GM13976 (cell line): ENCODE data around the gene LRRC38.

Experiments
- DNase-seq: peaks from one replicate; pipeline ENCODE4 v3.0.0; 2012; ENCODE audit warnings: low spot score
- in situ Hi-C: fragments of 300-500 bp; cut with MboI; formaldehyde crosslinking; loops from one replicate; pipeline ENCODE4 v1.12.0; 2022; ENCODE audit warnings: low sequenced_read_pairs, mixed read lengths, inconsistent platforms; ENCODE audit not compliant: unreplicated experiment
- TF ChIP-seq, protein P1 (sequence below): IDR thresholded peaks from 2 replicates; pipeline ENCODE4 v1.5.1; 2012; ENCODE audit warnings: borderline replicate concordance, mild to moderate bottlenecking; ENCODE audit not compliant: insufficient read depth; ENCODE audit errors: extremely low read depth, missing control alignments, control extremely low read depth

The LRRC38 gene

DNA sequence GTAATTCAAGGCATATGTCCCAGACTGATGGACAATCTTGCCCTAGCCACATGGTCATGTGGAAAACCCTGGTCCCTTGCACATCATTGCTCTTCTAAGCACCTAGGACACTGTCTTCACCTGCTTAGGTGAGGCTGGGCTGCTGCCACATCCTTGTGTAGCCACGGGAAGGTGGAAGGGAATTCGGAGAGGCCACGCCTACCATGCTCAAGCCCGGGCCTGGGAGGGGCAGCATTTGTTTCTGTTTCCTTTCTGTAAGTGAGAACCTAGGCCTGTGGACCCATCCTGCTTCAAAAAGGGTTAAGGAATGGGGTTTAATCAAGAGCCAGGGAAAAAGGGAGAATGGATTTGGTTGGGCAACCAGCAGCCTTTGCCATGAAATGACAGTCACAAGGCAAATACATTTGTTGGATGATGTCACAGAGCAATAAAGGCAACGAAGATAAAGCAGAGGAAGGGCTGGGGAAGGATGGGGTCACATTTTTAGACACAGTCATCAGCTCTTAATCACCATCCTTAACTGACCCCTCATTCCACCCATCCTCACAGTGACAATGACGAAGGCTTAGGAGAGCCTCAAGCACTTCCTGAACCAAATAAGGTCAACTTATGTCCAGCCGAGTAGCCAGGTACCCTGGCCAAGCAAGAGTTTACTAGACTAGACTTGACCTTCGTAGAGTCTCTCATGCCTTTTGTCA lies 10.1 kb upstream of the LRRC38 start:
- no peak for DNase-seq
- TF ChIP-seq, protein P1, sequence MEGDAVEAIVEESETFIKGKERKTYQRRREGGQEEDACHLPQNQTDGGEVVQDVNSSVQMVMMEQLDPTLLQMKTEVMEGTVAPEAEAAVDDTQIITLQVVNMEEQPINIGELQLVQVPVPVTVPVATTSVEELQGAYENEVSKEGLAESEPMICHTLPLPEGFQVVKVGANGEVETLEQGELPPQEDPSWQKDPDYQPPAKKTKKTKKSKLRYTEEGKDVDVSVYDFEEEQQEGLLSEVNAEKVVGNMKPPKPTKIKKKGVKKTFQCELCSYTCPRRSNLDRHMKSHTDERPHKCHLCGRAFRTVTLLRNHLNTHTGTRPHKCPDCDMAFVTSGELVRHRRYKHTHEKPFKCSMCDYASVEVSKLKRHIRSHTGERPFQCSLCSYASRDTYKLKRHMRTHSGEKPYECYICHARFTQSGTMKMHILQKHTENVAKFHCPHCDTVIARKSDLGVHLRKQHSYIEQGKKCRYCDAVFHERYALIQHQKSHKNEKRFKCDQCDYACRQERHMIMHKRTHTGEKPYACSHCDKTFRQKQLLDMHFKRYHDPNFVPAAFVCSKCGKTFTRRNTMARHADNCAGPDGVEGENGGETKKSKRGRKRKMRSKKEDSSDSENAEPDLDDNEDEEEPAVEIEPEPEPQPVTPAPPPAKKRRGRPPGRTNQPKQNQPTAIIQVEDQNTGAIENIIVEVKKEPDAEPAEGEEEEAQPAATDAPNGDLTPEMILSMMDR = no peak
- in situ Hi-C loops = no loop called here

DNA sequence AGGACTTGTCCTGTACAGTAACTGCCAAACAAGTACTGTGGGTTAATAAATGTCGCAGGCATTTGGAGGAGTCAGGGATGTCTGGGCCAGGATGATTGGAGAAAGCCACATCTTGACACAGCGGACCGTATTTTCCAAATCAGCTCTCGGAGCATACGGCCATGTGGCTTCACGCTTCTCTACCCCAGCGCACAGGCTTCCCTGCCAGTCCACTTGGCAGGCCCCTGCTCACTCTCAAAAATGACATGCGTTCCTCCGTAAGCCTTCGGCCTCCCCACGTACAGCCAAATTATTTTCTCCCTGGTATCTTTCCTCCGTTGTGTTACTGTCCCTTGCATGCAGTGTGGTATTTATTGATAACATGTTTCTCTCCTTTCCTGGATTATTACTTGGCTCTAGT lies 7.2 kb upstream of the LRRC38 start:
- DNase-seq = no peak
- TF ChIP-seq, protein P1 = no peak
- in situ Hi-C loops = no loop called here

DNA sequence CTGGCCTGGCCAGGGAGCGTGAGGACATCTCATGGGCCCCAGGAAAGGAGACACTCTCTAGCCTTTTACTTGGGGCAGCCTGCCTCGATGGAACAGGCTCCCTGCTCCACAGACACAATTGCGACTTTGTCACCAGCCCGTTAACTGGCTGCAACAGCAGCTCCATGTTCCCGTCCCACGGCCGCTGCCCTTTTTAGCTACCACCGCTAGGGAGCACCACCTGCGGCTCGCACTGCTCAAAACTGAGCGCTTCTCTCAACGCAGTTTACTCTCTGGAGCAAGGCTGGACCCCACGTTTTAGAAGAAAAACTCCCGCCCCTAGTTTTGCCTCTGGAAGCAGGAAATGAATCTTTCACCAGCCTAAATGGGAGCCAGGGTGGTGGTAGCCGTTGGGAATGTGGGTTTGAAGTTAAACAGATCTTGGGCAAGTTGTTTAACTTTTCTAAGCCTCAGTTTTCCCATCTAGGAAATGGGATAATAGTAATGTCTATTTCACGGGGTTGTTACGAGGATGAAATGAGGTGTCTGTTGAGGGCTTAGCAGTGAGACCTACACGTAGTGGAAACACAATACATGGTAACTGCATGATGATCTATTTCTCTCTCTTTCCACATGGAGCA lies 3.5 kb upstream of the LRRC38 start:
- peak; percentile 50 for DNase-seq
- TF ChIP-seq, protein P1 = peak; percentile 19
- in situ Hi-C loops = no loop called here

DNA sequence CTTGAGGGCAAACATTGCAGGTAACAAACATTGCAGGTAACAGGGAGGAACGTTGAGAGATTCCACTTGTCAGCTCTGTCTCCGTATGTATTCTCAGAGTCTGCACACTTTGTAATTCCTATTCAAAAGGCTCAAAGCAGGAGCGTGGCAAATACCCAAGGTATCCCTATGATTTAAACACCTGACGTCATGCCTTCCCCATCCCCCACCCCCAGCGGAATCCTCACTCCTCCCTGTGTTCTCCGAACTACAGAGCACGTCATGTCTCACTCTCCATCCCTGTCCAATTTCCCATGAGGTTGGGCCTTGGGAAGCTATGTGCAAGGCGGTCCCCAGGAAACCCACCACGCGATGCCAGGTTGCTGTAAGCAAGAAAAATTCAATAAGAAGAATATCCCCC lies 2.8 kb upstream of the LRRC38 start:
- no peak for DNase-seq
- TF ChIP-seq, protein P1 = no peak
- in situ Hi-C loops = no loop called here

DNA sequence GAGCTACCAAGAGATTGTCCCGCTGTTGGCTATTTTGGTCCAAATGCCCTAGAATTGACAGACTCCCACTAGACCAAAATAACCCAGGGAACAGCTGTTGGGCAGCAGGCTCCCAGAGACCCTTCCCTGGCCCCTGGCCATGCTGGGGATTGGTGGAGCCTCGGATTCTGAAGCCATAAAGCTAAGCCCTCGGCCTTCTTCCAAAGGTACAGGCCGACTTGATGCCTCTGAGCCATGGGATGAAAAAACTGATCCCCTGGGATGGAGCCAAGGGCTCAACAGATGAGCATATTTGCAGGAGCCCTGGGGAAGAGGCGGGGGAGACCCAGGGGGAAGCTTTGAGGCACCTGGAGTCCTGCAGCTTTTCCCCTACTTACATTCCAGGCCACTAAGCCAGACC lies 1.0 kb upstream of the LRRC38 start:
- in situ Hi-C loops = no loop called here
- TF ChIP-seq, protein P1 = no peak

DNA sequence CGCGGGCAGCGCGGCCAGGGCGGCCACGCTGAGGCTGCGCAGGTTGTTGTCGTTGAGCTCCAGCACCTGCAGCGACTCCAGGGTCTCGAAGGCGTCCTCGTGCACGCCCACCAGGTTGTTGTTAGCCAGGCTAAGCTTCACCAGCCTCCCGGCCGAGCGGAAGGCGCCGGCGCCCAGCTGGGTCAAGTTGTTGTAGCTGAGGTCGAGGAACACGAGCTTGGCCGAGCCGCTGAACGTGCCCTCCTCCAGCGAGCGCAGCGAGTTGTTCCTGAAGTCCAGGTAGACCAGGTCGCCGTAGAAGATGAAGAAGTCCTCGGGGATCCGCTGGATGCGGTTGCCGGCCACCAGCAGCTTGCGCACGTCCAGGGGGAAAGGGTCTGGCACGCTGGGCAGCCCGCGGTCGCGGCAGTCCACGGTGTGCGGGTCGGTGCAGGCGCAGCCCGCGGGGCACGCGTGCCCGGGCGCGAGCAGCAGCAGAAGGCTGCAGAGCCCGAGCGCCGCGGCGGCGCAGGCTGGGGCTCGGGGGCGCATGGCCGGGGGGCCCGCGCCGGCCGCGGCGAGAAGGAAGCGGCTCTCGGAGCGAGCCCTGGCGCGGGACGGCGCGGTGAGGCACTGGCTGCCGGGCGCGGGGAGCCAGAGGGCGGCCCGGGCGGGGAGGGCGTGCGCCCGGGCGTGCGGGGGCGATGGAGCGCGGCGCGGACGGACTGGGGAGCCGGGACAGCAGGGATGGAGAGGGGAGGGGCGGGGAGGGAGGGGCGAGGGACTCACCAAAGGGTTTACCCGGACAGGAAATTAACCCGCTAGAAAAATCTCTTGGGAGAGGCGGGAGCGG lies 524 bp downstream of the LRRC38 start:
- DNase-seq = no peak
- in situ Hi-C loops = no loop called here
- TF ChIP-seq, protein P1 = no peak

More for the DNA sequence above, 1.0 kb upstream of the LRRC38 start:
- DNase-seq = no peak
